ENCODE data around the gene PNKP. TPM values are rescaled to one million over a fixed set of nuclear protein-coding genes. Genes with fewer than 3 reads are reported as not detected.
"Not testable (repeated sequence)": the region's sequence is repeated elsewhere in the genome, so short reads cannot be mapped to it uniquely, and the experiment has no call there.

Gene PNKP
- total RNA-seq, 1 donor from 2014 or later, result 40.3 TPM

DNA sequence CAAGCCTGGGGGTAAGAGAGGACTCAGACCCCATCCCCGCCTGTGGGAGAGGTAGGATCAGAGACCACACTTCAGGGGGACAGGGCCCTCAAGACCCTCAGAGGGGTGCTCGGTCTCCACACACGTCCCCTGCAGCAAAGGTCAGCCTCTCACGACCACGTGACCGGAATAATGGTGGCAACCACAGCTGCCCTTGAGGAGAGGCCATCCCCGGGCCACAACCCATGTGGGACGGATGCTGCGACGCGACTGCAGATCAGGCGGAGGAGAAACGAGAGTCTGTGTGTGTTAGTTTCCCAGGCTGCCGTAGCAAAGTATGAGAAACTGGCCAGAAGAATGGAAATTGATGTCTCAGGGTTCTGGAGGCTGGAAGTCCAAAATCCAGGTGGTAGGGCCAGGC lies 40.3 kb downstream of the PNKP start:
- TF ChIP-seq POLR2A (IDR thresholded peaks at IDR 0.05) (no peak), POLR2AphosphoS5 (IDR thresholded peaks at IDR 0.05; ENCODE audit: insufficient read depth in 1 of 2, low read depth in 1 of 2) (no peak)
- TF ChIP-seq, protein P1, sequence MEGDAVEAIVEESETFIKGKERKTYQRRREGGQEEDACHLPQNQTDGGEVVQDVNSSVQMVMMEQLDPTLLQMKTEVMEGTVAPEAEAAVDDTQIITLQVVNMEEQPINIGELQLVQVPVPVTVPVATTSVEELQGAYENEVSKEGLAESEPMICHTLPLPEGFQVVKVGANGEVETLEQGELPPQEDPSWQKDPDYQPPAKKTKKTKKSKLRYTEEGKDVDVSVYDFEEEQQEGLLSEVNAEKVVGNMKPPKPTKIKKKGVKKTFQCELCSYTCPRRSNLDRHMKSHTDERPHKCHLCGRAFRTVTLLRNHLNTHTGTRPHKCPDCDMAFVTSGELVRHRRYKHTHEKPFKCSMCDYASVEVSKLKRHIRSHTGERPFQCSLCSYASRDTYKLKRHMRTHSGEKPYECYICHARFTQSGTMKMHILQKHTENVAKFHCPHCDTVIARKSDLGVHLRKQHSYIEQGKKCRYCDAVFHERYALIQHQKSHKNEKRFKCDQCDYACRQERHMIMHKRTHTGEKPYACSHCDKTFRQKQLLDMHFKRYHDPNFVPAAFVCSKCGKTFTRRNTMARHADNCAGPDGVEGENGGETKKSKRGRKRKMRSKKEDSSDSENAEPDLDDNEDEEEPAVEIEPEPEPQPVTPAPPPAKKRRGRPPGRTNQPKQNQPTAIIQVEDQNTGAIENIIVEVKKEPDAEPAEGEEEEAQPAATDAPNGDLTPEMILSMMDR (IDR thresholded peaks at IDR 0.05), result no peak
- H3K9me3 ChIP-seq, result no peaks in the 10 kb centered on the region
- no peaks in the 10 kb centered on the region for H3K27me3 ChIP-seq
- H3K4me3 ChIP-seq, result no peak overlapping the region
- H3K27ac ChIP-seq, result no peak overlapping the region
- intact Hi-C loops (cut with DNase I), result no loop called here
- DNase-seq (ENCODE audit: extremely low spot score in 2 of 2), result no peak
- H3K36me3 ChIP-seq, result peaks cover 0 to 30% of the 10 kb centered on the region in 2 donors
- no peaks in the 10 kb centered on the region for H3K4me1 ChIP-seq

DNA sequence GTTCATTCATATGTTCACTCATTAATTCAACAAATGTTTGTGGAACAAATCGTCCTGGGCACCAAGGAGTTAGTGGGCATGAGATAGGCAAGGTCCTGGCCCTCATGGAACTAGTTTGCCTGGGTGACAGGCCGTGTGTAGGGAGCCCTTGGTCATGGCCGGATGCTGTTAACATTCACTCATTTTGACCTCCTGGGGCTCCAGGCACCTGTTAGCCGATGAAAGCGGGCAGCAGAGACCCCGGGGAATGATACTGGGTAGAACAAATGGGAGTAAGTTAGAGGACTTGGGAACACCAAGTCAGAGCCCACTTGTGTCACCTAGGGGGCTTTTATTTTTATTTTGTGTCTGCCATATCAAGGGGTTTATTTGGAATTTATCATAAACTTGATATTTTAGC lies 42.7 kb downstream of the PNKP start:
- Histone ChIP-seq H3K27ac (no peak overlapping the region), H3K9me3 (no peaks in the 10 kb centered on the region), H3K4me3 (no peak overlapping the region), H3K36me3 (peaks cover 0 to 14% of the 10 kb centered on the region in 2 donors), H3K27me3 (no peaks in the 10 kb centered on the region), H3K4me1 (peaks cover 3% of the 10 kb centered on the region)
- TF ChIP-seq POLR2AphosphoS5 (IDR thresholded peaks at IDR 0.05; ENCODE audit: insufficient read depth in 1 of 2, low read depth in 1 of 2) (no peak), POLR2A (IDR thresholded peaks at IDR 0.05) (no peak)
- TF ChIP-seq, protein P1 (IDR thresholded peaks at IDR 0.05), result no peak
- DNase-seq (ENCODE audit: extremely low spot score in 2 of 2), result no peak
- intact Hi-C loops (cut with DNase I), result no loop called here

DNA sequence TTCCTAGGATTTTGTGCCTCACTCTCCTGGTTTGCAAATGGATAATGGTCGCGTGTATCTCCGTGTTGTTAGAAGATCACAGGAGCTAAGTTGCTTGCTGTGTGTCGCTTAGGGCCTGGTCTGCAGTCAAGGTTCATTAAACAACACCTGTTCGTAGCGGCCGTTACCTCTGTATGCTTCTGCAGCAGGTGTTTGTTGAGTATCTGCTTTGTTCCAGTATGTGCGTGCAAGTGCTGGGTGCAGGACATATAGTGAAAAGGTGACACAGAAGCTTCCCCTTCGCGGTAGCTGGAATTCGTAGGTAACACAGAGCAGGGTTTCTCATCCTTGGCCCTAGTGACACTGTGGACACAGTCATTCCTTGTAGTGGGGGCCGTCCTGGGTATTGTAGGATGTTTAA lies 43.9 kb downstream of the PNKP start:
- Histone ChIP-seq H3K36me3 (peaks cover 0 to 11% of the 10 kb centered on the region in 2 donors), H3K4me1 (peaks cover 15% of the 10 kb centered on the region), H3K27ac (no peak overlapping the region), H3K27me3 (no peaks in the 10 kb centered on the region), H3K9me3 (no peaks in the 10 kb centered on the region), H3K4me3 (no peak overlapping the region)
- intact Hi-C loops (cut with DNase I), result no loop called here
- no peak for TF ChIP-seq POLR2AphosphoS5 (IDR thresholded peaks at IDR 0.05; ENCODE audit: insufficient read depth in 1 of 2, low read depth in 1 of 2)
- TF ChIP-seq, protein P1 (IDR thresholded peaks at IDR 0.05), result no peak
- TF ChIP-seq POLR2A (IDR thresholded peaks at IDR 0.05), result no peak
- no peak for DNase-seq (ENCODE audit: extremely low spot score in 2 of 2)

DNA sequence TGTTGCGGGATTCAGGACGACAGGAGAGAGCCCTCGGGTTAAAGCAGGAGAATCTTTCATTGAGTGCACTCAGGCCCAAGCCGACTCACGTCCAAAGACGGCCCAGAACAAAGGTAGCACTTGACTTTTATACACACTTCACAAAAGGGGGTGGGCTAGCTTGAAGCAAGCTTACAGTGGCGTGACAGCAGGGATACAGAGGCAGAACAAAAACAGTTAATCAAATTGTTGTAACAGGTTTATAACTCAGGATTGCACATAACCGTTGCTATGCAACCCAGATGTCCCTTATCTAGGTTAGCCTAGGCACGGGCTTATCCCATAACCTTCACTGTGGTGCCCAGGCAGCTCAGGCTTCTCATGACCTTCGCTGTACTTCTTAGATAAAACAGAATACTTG lies 47.3 kb downstream of the PNKP start:
- Histone ChIP-seq H3K36me3 (peaks cover 0 to 8% of the 10 kb centered on the region in 2 donors), H3K4me3 (no peak overlapping the region), H3K27ac (no peak overlapping the region), H3K27me3 (no peaks in the 10 kb centered on the region), H3K9me3 (no peaks in the 10 kb centered on the region), H3K4me1 (peaks cover 21% of the 10 kb centered on the region)
- no peak for DNase-seq (ENCODE audit: extremely low spot score in 2 of 2)
- intact Hi-C loops (cut with DNase I), result no loop called here
- no peak for TF ChIP-seq POLR2A (IDR thresholded peaks at IDR 0.05)
- TF ChIP-seq POLR2AphosphoS5 (IDR thresholded peaks at IDR 0.05; ENCODE audit: insufficient read depth in 1 of 2, low read depth in 1 of 2), result no peak
- TF ChIP-seq, protein P1 (IDR thresholded peaks at IDR 0.05), result no peak

DNA sequence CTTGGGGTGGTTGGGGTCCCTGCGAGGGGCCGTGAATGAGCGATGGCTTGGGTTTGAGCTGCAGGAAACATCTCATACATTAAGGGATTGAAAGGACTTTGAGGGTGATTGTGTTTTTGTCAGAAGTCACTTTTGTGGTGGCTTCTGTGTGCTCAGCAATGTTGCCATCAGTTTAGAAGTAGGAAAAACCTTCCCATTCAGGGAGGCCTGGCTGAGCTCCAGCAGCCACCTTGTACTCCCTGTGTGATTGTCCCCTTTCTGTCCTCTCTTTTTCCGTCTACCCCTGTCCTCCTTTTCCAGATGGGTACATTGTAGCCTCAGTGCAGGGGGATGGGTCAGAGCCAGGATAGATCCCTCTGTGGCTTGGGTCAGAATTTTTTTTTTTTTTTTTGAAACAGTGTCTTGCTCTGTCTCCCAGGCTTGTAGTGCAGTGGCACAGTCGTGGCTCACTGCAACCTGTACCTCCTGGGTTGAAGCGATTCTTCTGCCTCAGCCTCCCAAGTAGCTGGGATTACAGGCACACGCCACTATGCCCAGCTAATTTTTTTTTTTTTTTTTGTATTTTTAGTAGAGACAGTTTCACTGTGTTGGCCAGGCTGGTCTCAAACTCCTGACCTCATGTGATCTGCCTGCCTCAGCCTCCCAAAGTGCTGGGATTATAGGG lies 47.8 kb downstream of the PNKP start:
- Histone ChIP-seq H3K4me1 (peaks cover 21% of the 10 kb centered on the region), H3K4me3 (peak overlapping the region; percentile 61 to 85)
- not testable (repeated sequence) for H3K9me3 ChIP-seq; H3K36me3 ChIP-seq; H3K27me3 ChIP-seq; DNase-seq (ENCODE audit: extremely low spot score in 2 of 2); H3K27ac ChIP-seq
- intact Hi-C loops (cut with DNase I), result loop anchor here (5.0 kb wide), 1 partner anchor 43 kb away; no protein-coding TSS in a partner anchor
